Measurements from ENCODE around the gene MPG. TPM values are rescaled to one million over a fixed set of nuclear protein-coding genes. Genes with fewer than 3 reads are reported as not detected.

The MPG gene
- total RNA-seq, 1 donor from 2014 or later = 21.2 TPM

Small RNA genes lying within 50 kb of the gene (small RNA-seq; reads per million reads assigned to genes)
- gene Z69720.2 = not detected

Other genes with a start within 250 kb of the MPG start
- gene POLR3K, start 24.6 kb upstream of the MPG start, total RNA-seq (ENCODE audit: low replicate concordance) = 9.2 and 11.0 TPM in 2 replicates
- gene SNRNP25, start 24.4 kb upstream of the MPG start, total RNA-seq (ENCODE audit: low replicate concordance) = 43.6 and 49.8 TPM in 2 replicates
- 11.0 and 24.4 TPM in 2 replicates for gene RHBDF1, start 5.6 kb upstream of the MPG start, total RNA-seq (ENCODE audit: low replicate concordance)
- gene NPRL3, start 60.4 kb downstream of the MPG start, total RNA-seq (ENCODE audit: low replicate concordance) = 7.6 and 14.8 TPM in 2 replicates
- not detected in 2 replicates for gene HBZ, start 74.4 kb downstream of the MPG start, total RNA-seq (ENCODE audit: low replicate concordance)
- not detected in 2 replicates for gene HBM, start 87.8 kb downstream of the MPG start, total RNA-seq (ENCODE audit: low replicate concordance)
- gene HBA2, start 94.7 kb downstream of the MPG start, total RNA-seq (ENCODE audit: low replicate concordance) = not detected in 2 replicates
- not detected in 2 replicates for gene HBA1, start 98.5 kb downstream of the MPG start, total RNA-seq (ENCODE audit: low replicate concordance)
- 3.8 TPM in 1 of 2 replicates, not detected in the other for gene HBQ1, start 102.2 kb downstream of the MPG start, total RNA-seq (ENCODE audit: low replicate concordance)
- 198 and 231 TPM in 2 replicates for gene LUC7L, start 151.2 kb downstream of the MPG start, total RNA-seq (ENCODE audit: low replicate concordance)
- 115 and 159 TPM in 2 replicates for gene FAM234A, start 156.6 kb downstream of the MPG start, total RNA-seq (ENCODE audit: low replicate concordance)
- gene RGS11, start 197.7 kb downstream of the MPG start, total RNA-seq (ENCODE audit: low replicate concordance) = 0.52 and 0.96 TPM in 2 replicates
- 0.84 TPM in 1 of 2 replicates, not detected in the other for gene ARHGDIG, start 202.4 kb downstream of the MPG start, total RNA-seq (ENCODE audit: low replicate concordance)
- 0.53 TPM in 1 of 2 replicates, not detected in the other for gene PDIA2, start 204.9 kb downstream of the MPG start, total RNA-seq (ENCODE audit: low replicate concordance)